Vagina (tissue), 2 donors: ENCODE measurements around the gene CRACDL.

Source experiments
- CTCF ChIP-seq, 3 experiments: fragments of 450-650 bp in 2 of 3; fragments of 200-600 bp in 1 of 3; sonication (generic) in 1 of 3; IDR thresholded peaks; one replicate each; pipeline ENCODE4 v1.5.1; 2017 to 2019; ENCODE audit warnings: antibody characterized with exemption in 3 of 3, mild to moderate bottlenecking in 2 of 3, moderate library complexity in 2 of 3
- POLR2A ChIP-seq, 2 donors: fragments of 450-650 bp; IDR thresholded peaks; one replicate each; pipeline ENCODE4 v1.6.1; 2017; ENCODE audit warnings: antibody characterized with exemption in 2 of 2, mild to moderate bottlenecking in 2 of 2, moderate library complexity in 2 of 2
- POLR2AphosphoS5 ChIP-seq, 2 donors: sonication (generic); formaldehyde crosslinking; IDR thresholded peaks; one replicate each; pipeline ENCODE4 v1.9.0; 2017; ENCODE audit warnings: antibody characterized with exemption in 2 of 2, mild to moderate bottlenecking in 2 of 2, low read depth in 1 of 2; ENCODE audit not compliant: insufficient read depth in 1 of 2

GRCh38 chr2:98750593-98751282, 185.3 kb downstream of the CRACDL start:
- TF ChIP-seq CTCF (IDR thresholded peaks at IDR 0.05) (no peak), POLR2A (IDR thresholded peaks at IDR 0.05) (no peak), POLR2AphosphoS5 (IDR thresholded peaks at IDR 0.05; ENCODE audit: insufficient read depth in 1 of 2, low read depth in 1 of 2) (no peak)
